NCI-H1436 treated with DMSO at 0.1 percent for 48 hours (cell line): ENCODE data around the gene COL16A1.

Experiments used
- DNase-seq: peaks from one replicate; lab custom pipeline; 2025; lab: John Stamatoyannopoulos, UW

The COL16A1 gene

DNA sequence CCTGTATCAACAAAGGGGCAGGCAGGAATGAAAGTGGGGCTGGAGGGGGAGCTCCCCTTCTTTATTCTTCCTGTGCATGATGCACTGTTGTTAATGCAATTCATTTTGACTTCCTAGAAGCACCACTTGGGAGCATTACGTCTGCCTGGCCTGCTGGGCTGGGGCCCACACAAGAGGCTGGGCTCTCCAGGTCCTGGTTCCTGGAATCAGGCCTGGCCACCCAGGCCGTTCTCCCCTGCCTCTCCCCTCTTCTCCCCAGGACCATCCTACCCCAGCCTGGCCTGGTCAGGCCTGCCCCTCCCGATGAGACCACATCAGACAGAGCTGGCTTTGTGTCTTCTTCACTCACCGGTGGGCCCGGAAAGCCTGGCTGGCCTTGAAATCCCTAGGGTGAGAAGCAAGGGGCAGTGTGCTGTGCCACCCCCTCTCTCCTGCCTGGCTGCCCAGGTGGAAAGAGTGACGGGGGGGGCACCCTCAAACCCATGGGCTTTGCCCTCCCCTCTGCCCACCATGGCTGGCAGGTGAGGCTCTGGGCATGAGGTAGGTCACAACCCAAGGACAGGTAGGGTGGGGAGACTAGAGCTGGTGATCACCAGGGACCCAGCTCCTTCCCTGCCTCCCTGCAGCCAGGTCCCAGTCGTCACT, 38.5 kb downstream of the COL16A1 start:
- no peak for DNase-seq

DNA sequence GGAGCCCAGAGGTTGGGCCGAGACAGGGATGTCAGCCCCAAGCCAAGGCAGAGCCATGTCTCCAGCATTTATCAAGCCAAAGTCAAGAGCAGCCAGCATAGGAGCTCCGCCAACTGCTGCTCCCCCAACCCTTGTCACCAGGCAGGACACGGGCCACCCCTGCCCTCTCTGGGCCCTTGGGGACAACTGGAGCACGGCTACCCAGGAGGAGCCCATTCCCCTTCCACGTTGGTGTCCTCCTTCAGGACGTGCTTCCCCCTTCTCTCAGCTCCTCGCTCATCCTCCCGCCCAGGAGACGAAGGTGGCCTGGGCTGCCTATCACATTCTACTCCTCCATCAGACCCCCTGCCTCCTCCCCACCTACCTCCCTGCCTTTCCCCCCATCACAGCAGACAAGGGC, 39.3 kb downstream of the COL16A1 start:
- DNase-seq: no peak

- no peak for DNase-seq
Measured at GRCh38 chr1:31663622-31664452, 40.0 kb downstream of the COL16A1 start.

GRCh38 chr1:31662463-31662862, 41.4 kb downstream of the COL16A1 start:
- DNase-seq: no peak

DNA sequence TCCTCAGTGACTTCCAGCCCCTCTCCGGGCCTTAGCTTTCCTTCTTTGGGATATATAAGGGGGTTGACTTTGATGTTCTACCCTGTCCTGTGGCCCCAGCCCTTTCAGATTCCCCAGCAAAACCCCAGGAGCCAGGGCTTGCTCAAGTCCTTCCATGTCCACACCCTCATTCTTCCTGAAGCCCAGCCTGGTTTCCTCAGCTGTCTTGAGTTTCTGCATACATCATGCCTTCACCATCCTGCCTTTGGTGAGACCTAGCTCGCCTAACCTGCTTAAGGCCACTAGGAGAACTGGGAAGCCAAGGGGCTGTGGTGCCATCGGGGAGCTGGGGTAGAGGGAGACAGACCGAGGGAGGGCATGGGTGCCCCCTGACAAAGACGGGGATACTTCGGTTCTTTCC, 42.0 kb downstream of the COL16A1 start:
- no peak for DNase-seq

DNA sequence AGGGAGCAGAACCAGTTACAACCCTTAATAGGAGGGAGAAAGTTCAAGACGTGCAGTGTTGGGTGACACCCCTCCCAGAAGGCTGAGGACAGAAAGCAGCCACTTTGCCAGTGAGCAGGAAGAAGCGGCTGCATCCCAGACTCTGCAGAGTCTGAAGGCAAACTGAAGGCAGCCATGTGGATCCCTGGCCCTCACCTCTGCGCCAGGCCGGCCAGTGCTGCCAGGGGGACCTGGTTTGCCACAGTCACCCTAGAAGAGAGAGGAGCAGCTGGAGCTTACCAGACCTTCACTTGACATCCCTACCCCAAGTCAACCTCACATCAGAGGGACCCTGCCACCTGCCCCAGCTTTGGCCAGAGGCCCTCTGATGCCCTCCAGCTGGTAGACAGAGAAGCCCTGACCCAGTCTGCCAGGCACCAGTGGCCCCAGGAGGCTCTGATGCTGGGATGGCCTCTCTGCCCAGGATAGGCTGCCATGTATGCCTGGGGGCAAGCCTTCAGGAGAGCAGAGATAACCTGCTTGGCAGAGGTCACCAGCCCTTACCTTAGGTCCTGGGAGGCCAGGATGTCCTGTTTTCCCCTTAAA, 42.9 kb downstream of the COL16A1 start:
- DNase-seq: no peak

DNA sequence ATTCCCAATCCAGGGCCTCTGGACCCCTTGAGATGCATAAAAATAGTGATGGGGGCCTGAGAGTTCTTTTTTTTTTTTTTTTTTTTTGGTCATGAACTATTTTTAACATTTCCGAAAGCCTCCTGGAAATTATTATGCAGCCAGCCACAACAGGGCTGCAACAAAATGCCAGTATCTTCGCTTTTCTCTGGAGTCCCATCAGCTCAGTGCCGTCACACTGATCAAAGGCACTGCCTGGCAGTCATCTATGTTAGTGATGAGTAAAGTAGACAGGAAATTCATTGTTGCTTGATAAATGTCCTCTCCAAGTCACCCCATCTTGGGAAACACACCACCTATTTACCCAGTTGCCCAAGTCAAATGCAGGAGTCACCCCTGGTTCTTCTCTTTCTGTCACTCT, 43.9 kb downstream of the COL16A1 start:
- DNase-seq: no peak

GRCh38 chr1:31658721-31659120, 45.1 kb downstream of the COL16A1 start:
- DNase-seq: no peak

- no peak for DNase-seq
Measured at GRCh38 chr1:31657972-31658510, 45.8 kb downstream of the COL16A1 start.

GRCh38 chr1:31657020-31657804, 46.6 kb downstream of the COL16A1 start:
- no peak for DNase-seq

DNA sequence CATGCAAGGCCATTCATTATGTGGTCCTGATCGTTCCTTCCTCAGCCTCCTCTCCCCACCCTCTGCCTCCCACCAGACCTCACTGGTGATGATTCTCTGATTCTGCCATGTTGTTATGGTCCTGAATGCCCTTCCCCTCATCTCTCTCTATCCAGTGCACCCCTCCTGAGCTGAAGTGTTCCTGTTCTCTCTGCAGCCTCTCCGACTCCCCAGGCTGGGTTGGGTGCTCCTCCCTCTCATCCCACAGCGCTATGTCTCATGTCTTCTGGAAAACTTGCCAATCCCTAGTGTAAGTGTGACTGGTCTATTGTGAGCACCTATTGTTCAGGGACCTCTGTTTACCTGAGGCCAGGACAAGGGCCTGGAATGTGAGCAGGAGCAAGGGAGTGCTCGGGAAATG, 48.1 kb downstream of the COL16A1 start:
- DNase-seq: no peak

- DNase-seq: no peak
Measured at GRCh38 chr1:31655104-31655503, 48.7 kb downstream of the COL16A1 start.

DNA sequence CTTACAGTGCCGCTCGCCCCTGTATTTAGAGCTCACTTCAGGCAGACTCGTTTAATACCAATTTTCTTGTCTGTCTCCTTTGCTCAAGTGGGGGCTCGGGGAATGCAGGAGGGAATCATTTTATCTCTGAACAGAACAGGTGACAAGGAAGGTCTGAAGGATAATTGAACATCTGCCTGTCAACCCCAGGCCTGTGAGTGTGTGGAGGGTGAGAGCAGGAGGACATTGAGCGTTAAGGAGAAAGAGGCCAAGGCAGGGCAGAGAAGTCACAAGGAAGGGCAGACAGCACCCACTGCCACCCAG, 49.4 kb downstream of the COL16A1 start:
- no peak for DNase-seq

- no peak for DNase-seq
Measured at GRCh38 chr1:31653717-31654473, 49.9 kb downstream of the COL16A1 start.

DNA sequence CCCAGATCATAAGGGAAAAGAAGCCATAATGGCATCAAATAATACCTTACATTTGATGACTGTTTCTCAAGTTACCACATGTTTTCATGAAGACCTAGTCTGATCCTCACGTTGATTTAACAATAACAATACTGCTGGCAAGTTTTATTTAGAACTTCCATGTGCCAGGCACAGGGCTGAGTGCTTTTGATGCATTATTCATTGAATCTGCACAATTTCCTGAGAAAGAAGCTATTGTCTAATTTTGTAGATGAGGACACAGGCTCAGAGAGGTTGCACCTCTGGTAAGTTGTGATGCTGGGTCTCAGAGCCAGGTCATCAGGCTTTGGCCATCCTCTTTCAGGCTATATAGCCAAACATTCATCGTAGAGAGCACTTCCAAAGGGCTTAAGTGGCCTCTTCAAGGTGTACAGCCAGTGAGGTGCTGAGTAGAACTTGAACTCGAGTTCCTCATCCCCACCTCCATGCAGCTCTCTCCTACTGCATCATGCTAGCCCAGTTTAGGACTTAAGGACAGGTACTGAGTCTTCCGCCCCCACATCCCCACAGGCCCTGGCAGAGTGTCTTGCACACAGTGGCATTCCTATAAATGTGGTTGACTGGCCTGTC, 50.8 kb downstream of the COL16A1 start:
- no peak for DNase-seq

- no peak for DNase-seq
Measured at GRCh38 chr1:31651766-31652165, 52.1 kb downstream of the COL16A1 start.

- DNase-seq: no peak
Measured at GRCh38 chr1:31651089-31651420, 52.8 kb downstream of the COL16A1 start.

GRCh38 chr1:31650161-31651088, 53.4 kb downstream of the COL16A1 start:
- no peak for DNase-seq

GRCh38 chr1:31648641-31649357, 55.0 kb downstream of the COL16A1 start:
- DNase-seq: no peak

- DNase-seq: no peak
Measured at GRCh38 chr1:31648190-31648589, 55.6 kb downstream of the COL16A1 start.
